ENCODE measurements around the gene CAMK2G.

Gene CAMK2G

GRCh38 chr10:73878365-73878764, 4.0 kb upstream of the CAMK2G start:
- DNase-seq = no peak

- DNase-seq = no peak
These were observed 3.3 kb upstream of the CAMK2G start for GRCh38 chr10:73877533-73878160.

- no peak for DNase-seq
These were observed 2.6 kb upstream of the CAMK2G start for GRCh38 chr10:73876971-73877370.

GRCh38 chr10:73876566-73876965, 2.2 kb upstream of the CAMK2G start:
- no peak for DNase-seq

- DNase-seq = no peak
These were observed 1.8 kb upstream of the CAMK2G start for GRCh38 chr10:73876157-73876556.

- no peak for DNase-seq
These were observed 752 bp upstream of the CAMK2G start for GRCh38 chr10:73875139-73875475.

- no peak for DNase-seq
These were observed 528 bp downstream of the CAMK2G start for GRCh38 chr10:73873838-73874215.

- no peak for DNase-seq
These were observed 1.1 kb downstream of the CAMK2G start for GRCh38 chr10:73873142-73873837.

- no peak for DNase-seq
These were observed 2.1 kb downstream of the CAMK2G start for GRCh38 chr10:73872190-73872710.

GRCh38 chr10:73871295-73872189, 2.8 kb downstream of the CAMK2G start:
- no peak for DNase-seq

GRCh38 chr10:73868655-73869195, 5.6 kb downstream of the CAMK2G start:
- DNase-seq = no peak

GRCh38 chr10:73867871-73868631, 6.3 kb downstream of the CAMK2G start:
- no peak for DNase-seq

GRCh38 chr10:73867126-73867807, 7.1 kb downstream of the CAMK2G start:
- DNase-seq = no peak

GRCh38 chr10:73866621-73867020, 7.7 kb downstream of the CAMK2G start:
- DNase-seq = no peak

- DNase-seq = no peak
These were observed 8.6 kb downstream of the CAMK2G start for GRCh38 chr10:73865459-73866442.

- DNase-seq = no peak
These were observed 9.3 kb downstream of the CAMK2G start for GRCh38 chr10:73865107-73865458.

GRCh38 chr10:73864229-73864628, 10.1 kb downstream of the CAMK2G start:
- DNase-seq = no peak

- no peak for DNase-seq
These were observed 11.1 kb downstream of the CAMK2G start for GRCh38 chr10:73863039-73863817.

- no peak for DNase-seq
These were observed 12.3 kb downstream of the CAMK2G start for GRCh38 chr10:73862011-73862410.

All from EL (cell line).